Measurements from ENCODE around the gene POLR1E. TPM values are rescaled to one million over a fixed set of nuclear protein-coding genes. Genes with fewer than 3 reads are reported as not detected.

POLR1E gene
- total and polyA plus RNA-seq, 2 of the 8 experiments (the other 6 are each of a cell fraction or from before 2014, with no cell fraction given): 16.0 to 40.0 TPM

- TF ChIP-seq TAF7 (optimal IDR thresholded peaks at IDR 0.05; ENCODE audit: borderline replicate concordance, low read depth, low read length) (peak; percentile 30), NANOG (IDR thresholded peaks at IDR 0.05; ENCODE audit: insufficient read depth, low read depth, low read length, poor library complexity, severe bottlenecking) (no peak), MAX (IDR thresholded peaks at IDR 0.05) (peak; percentile 66; the same call in 1 of the 2 replicates), TBP (IDR thresholded peaks at IDR 0.05; ENCODE audit: low read depth, low read length) (peak; percentile 41), KDM5A (IDR thresholded peaks at IDR 0.05; ENCODE audit: low read length) (peak; percentile 13; the same call in 1 of the 2 replicates), GABPA (IDR thresholded peaks at IDR 0.05; ENCODE audit: borderline replicate concordance, insufficient read depth, low read length) (no peak), TEAD4 (IDR thresholded peaks at IDR 0.05; ENCODE audit: low read depth, low read length) (no peak), SP4 (IDR thresholded peaks at IDR 0.05; ENCODE audit: low read length) (no peak), CBX8 (IDR thresholded peaks at IDR 0.05; ENCODE audit: borderline replicate concordance, low read depth, low read length) (no peak), EZH2 (IDR thresholded peaks at IDR 0.05; ENCODE audit: low read depth, low read length, severe bottlenecking) (no peak), SIRT6 (IDR thresholded peaks at IDR 0.05; ENCODE audit: low read length) (no peak), EP300 (IDR thresholded peaks at IDR 0.05; ENCODE audit: borderline replicate concordance in 1 of 2, low read depth in 2 of 2, low read length in 2 of 2) (no peak), RBBP5 (IDR thresholded peaks at IDR 0.05; ENCODE audit: borderline replicate concordance, low read depth, low read length) (peak; percentile 63; the same call in 1 of the 2 replicates), POLR2AphosphoS5 (IDR thresholded peaks at IDR 0.05; ENCODE audit: low read depth, low read length) (peak; percentile 86), ATF2 (IDR thresholded peaks at IDR 0.05; ENCODE audit: low read length) (no peak), CHD2 (IDR thresholded peaks at IDR 0.05; ENCODE audit: low read length) (no peak; the same call in 1 of the 2 replicates), SIN3A (conservative IDR thresholded peaks at IDR 0.05 in 1 of 2, IDR thresholded peaks at IDR 0.05 in 1 of 2; ENCODE audit: low read depth in 1 of 2, low read length in 2 of 2) (peak; percentile 27 to 70; a peak in 1 of 4 replicates), PHF8 (conservative IDR thresholded peaks at IDR 0.05; ENCODE audit: low read depth, low read length) (peak; percentile 67), FOSL1 (IDR thresholded peaks at IDR 0.05; ENCODE audit: insufficient read depth, low read depth, low read length) (no peak), ASH2L (IDR thresholded peaks at IDR 0.05; ENCODE audit: low read length) (peak; percentile 77)
- TF ChIP-seq, protein P1, sequence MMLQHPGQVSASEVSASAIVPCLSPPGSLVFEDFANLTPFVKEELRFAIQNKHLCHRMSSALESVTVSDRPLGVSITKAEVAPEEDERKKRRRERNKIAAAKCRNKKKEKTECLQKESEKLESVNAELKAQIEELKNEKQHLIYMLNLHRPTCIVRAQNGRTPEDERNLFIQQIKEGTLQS (IDR thresholded peaks at IDR 0.05; ENCODE audit: insufficient read depth, low read depth, low read length): no peak
Observed at GRCh38 chr9:37464426-37465248, 21.1 kb upstream of the POLR1E start (continued).

Measured in H1 (cell line).